T-helper 1 cell treated with Interleukin-12 subunit alpha and Interleukin-12 subunit beta and Interleukin-4 antibody, amounts not matched to agents 30 ng/mL and 1 ng/mL, for 36 hours (primary cell): ENCODE results near the gene AMY2A. TPM values are rescaled to one million over a fixed set of nuclear protein-coding genes. Genes with fewer than 3 reads are reported as not detected.
"Not testable (repeated sequence)": the region's sequence is repeated elsewhere in the genome, so short reads cannot be mapped to it uniquely, and the experiment has no call there.

Source experiments
- intact Hi-C: fragments of 100-400 bp; cut with micrococcal nuclease; formaldehyde crosslinking; loops from one replicate; pipeline ENCODE4 v1.15.1; 2024
- total RNA-seq: library from RNA; stranded (reverse); gene quantifications from 2 replicates; pipeline ENCODE4 v1.2.3, GENCODE V29; 2022

The AMY2A gene
- not detected in 2 replicates for total RNA-seq

- intact Hi-C loops: not testable (repeated sequence)
Observed at GRCh38 chr1:103616994-103617477, at the start of gene AMY2A. AMY2A (plus strand) TSS chr1:103617427; CDS start chr1:103617441, 14 bp downstream.

- intact Hi-C loops: no loop called here
Observed at GRCh38 chr1:103569493-103569892, 47.7 kb upstream of the AMY2A start.

- intact Hi-C loops: not testable (repeated sequence)
Observed at GRCh38 chr1:103571289-103571688, 45.9 kb upstream of the AMY2A start, which contains the start of gene AMY2B. AMY2B (plus strand) TSS chr1:103571589; CDS start chr1:103571603, 14 bp downstream.

- intact Hi-C loops: no loop called here
Observed at GRCh38 chr1:103576065-103576464, 41.2 kb upstream of the AMY2A start.

- intact Hi-C loops: not testable (repeated sequence)
Observed at GRCh38 chr1:103576784-103577183, 40.4 kb upstream of the AMY2A start.

GRCh38 chr1:103582464-103582863, 34.8 kb upstream of the AMY2A start:
- intact Hi-C loops: no loop called here

GRCh38 chr1:103583887-103584286, 33.3 kb upstream of the AMY2A start:
- intact Hi-C loops: no loop called here

GRCh38 chr1:103584537-103584936, 32.7 kb upstream of the AMY2A start:
- intact Hi-C loops: no loop called here

- intact Hi-C loops: not testable (repeated sequence)
Observed at GRCh38 chr1:103602740-103603139, 14.5 kb upstream of the AMY2A start.

- intact Hi-C loops: no loop called here
Observed at GRCh38 chr1:103616362-103616761, 865 bp upstream of the AMY2A start.

GRCh38 chr1:103627436-103627835, 10.2 kb downstream of the AMY2A start:
- intact Hi-C loops: not testable (repeated sequence)

GRCh38 chr1:103641194-103641593, 24.0 kb downstream of the AMY2A start:
- intact Hi-C loops: not testable (repeated sequence)

- intact Hi-C loops: not testable (repeated sequence)
Observed at GRCh38 chr1:103643908-103644307, 26.7 kb downstream of the AMY2A start.

- intact Hi-C loops: not testable (repeated sequence)
Observed at GRCh38 chr1:103650305-103650704, 33.1 kb downstream of the AMY2A start.

- intact Hi-C loops: not testable (repeated sequence)
Observed at GRCh38 chr1:103650889-103651288, 33.7 kb downstream of the AMY2A start.

- intact Hi-C loops: not testable (repeated sequence)
Observed at GRCh38 chr1:103654133-103654532, 36.9 kb downstream of the AMY2A start.

GRCh38 chr1:103655460-103655859, 38.2 kb downstream of the AMY2A start, which contains the start of gene AMY1A:
AMY1A (plus strand) TSS chr1:103655760; CDS start chr1:103656331, 571 bp downstream.
- intact Hi-C loops: not testable (repeated sequence)

Other genes starting within 250 kb of the AMY2A start
- 25.6 and 28.7 TPM in 2 replicates for gene RNPC3, start 91.7 kb upstream of the AMY2A start, total RNA-seq
- 6.5 and 7.1 TPM in 2 replicates for gene AMY2B, start 45.8 kb upstream of the AMY2A start, total RNA-seq
- gene AMY1A, start 38.3 kb downstream of the AMY2A start, total RNA-seq: not detected in 2 replicates
- gene AMY1B, start 78.8 kb downstream of the AMY2A start, total RNA-seq: not detected in 2 replicates
- not detected in 2 replicates for gene AMY1C, start 132.5 kb downstream of the AMY2A start, total RNA-seq